Measurements from ENCODE around the gene ATP8B3. TPM values are rescaled to one million over a fixed set of nuclear protein-coding genes. Genes with fewer than 3 reads are reported as not detected.

The ATP8B3 gene
- total and polyA plus RNA-seq, 7 donors, result 0.06 to 0.30 (median 0.17) TPM; not detected in 1

DNA sequence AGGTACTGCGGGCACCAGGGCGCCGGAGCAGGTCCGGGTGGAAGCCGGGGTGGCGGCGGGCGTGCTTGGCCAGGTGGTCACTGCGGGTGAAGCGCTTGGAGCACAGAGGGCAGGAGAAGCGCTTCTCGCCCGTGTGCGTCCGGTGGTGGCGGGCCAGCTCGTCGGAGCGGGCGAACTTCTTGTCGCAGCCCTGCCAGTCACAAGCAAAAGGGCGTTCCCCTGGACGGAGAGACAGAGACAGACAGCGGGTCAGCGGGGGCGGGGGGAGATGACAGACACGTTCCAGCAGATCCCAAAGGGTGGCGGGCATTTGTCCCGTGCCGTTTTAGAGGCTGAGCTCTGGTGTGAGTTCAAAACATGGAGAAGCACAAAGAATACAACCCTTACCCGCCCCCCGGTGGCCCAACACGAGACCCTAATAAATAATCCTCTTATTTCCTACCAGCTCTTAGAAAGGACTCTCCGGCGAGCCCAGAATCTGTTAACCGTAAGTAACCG, 42.5 kb upstream of the ATP8B3 start:
- peaks cover 30% of the 10 kb centered on the region for H3K4me1 ChIP-seq
- DNase-seq (peak in 1 of 2 donors; percentile 46), ATAC-seq (no peak)
- TF ChIP-seq, protein P1, sequence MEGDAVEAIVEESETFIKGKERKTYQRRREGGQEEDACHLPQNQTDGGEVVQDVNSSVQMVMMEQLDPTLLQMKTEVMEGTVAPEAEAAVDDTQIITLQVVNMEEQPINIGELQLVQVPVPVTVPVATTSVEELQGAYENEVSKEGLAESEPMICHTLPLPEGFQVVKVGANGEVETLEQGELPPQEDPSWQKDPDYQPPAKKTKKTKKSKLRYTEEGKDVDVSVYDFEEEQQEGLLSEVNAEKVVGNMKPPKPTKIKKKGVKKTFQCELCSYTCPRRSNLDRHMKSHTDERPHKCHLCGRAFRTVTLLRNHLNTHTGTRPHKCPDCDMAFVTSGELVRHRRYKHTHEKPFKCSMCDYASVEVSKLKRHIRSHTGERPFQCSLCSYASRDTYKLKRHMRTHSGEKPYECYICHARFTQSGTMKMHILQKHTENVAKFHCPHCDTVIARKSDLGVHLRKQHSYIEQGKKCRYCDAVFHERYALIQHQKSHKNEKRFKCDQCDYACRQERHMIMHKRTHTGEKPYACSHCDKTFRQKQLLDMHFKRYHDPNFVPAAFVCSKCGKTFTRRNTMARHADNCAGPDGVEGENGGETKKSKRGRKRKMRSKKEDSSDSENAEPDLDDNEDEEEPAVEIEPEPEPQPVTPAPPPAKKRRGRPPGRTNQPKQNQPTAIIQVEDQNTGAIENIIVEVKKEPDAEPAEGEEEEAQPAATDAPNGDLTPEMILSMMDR (IDR thresholded peaks at IDR 0.05), result no peak
- no peak overlapping the region for H3K27ac ChIP-seq
- H3K9me3 ChIP-seq, result no peaks in the 10 kb centered on the region
- no peaks in the 10 kb centered on the region for H3K36me3 ChIP-seq (ENCODE audit: insufficient read depth in 1 of 2, low read depth in 1 of 2)
- no peak overlapping the region for H3K4me3 ChIP-seq
- peaks cover 0 to 20% (median 2%) of the 10 kb centered on the region in 3 donors for H3K27me3 ChIP-seq (ENCODE audit: insufficient read depth in 3 of 3, low read length in 2 of 3)
- intact Hi-C loops (cut with DNase I), result no loop called here
- WGBS, 3 donors, result 74 to 76% (median 75%) methylated on average over 34 to 37 of the region's 37 CpGs

GRCh38 chr19:1854039-1854541, 42.0 kb upstream of the ATP8B3 start:
- no peak overlapping the region for H3K4me3 ChIP-seq
- WGBS, 3 donors, result 73 to 75% (median 75%) methylated on average over 12 to 16 of the region's 16 CpGs
- H3K36me3 ChIP-seq (ENCODE audit: insufficient read depth in 1 of 2, low read depth in 1 of 2), result no peaks in the 10 kb centered on the region
- intact Hi-C loops (cut with DNase I), result no loop called here
- no peaks in the 10 kb centered on the region for H3K9me3 ChIP-seq
- peak in 1 of 2 donors; percentile 19 for DNase-seq
- H3K4me1 ChIP-seq, result peaks cover 30% of the 10 kb centered on the region
- peaks cover 0 to 20% (median 2%) of the 10 kb centered on the region in 3 donors for H3K27me3 ChIP-seq (ENCODE audit: insufficient read depth in 3 of 3, low read length in 2 of 3)
- ATAC-seq, result no peak
- TF ChIP-seq, protein P1 (IDR thresholded peaks at IDR 0.05), result no peak
- no peak overlapping the region for H3K27ac ChIP-seq

DNA sequence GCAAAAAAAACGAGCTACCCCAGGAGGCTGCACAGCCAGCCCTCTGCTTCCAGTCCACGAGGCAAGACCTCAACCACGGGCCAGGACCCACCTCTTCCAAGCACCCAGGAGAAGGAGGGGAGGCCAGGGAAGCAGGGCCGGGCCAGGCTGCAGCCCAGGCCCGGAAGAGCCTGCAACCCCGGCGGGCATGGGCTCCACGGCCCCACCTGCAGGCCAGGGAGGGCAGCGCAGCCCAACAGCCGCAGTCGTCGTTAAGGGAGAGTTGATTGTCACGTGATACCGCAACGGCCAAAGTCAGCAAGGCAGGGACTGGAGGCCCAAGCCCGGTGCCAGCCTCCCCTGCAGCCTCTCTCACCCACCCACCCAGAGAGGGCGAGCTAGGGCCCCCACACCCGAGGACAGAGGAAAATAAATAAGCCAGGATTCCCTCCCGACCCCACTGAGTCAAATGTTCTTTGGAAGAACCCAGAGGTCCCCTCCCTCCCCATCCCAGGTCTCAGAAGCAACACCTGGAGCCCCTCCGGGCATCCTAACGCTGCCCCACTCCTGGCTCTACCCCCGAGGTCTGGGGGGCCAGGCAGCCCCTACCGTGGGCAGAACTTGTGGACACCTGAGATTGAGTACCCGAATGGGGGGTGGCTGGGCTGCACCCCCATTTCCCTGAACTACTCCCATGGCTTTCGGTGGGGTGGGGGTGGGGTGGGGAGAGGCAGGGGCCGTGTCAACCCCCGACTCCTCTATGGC, 41.4 kb upstream of the ATP8B3 start:
- intact Hi-C loops (cut with DNase I), result no loop called here
- WGBS, 3 donors, result 34 to 37% (median 37%) methylated on average over 25 to 27 of the region's 27 CpGs
- peak overlapping the region; percentile 4 for H3K4me3 ChIP-seq
- no peaks in the 10 kb centered on the region for H3K36me3 ChIP-seq (ENCODE audit: insufficient read depth in 1 of 2, low read depth in 1 of 2)
- H3K9me3 ChIP-seq, result no peaks in the 10 kb centered on the region
- peaks cover 0 to 20% (median 2%) of the 10 kb centered on the region in 3 donors for H3K27me3 ChIP-seq (ENCODE audit: insufficient read depth in 3 of 3, low read length in 2 of 3)
- H3K4me1 ChIP-seq, result peaks cover 30% of the 10 kb centered on the region
- TF ChIP-seq, protein P1 (IDR thresholded peaks at IDR 0.05), result peak; percentile 82
- H3K27ac ChIP-seq, result no peak overlapping the region
- ATAC-seq (peak; percentile 56 to 72 (median 66)), DNase-seq (peak; percentile 80 to 88)

DNA sequence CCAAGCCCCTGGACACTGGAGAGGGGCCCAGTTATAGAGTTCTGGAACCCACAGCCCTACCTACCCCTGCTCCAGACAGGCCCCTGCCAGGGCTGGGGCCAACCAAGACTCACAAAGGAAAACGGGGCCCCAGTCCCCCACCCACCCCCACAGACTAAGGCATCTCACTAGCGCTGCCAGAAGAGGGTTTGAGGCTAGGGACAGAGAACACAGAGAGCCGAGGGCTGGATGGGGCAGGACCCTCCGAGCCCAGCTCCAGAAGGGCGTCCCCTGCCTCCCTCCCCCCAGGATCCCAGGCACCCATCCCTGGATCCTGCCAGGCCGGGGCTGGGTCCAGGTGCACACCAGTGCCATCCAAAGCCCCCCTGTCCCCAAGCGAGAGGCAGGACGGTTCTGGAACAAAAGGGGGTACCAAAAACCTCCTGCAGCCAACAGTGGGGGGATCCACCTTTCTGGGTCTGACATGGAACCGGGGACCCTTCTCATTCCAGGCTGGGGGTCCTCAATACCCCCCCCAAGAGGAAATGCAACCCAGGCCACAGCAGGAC, 40.6 kb upstream of the ATP8B3 start:
- Histone ChIP-seq H3K27me3 (ENCODE audit: insufficient read depth in 3 of 3, low read length in 2 of 3) (peaks cover 0 to 20% (median 2%) of the 10 kb centered on the region in 3 donors), H3K9me3 (no peaks in the 10 kb centered on the region), H3K36me3 (ENCODE audit: insufficient read depth in 1 of 2, low read depth in 1 of 2) (no peaks in the 10 kb centered on the region), H3K4me1 (peaks cover 28% of the 10 kb centered on the region), H3K27ac (no peak overlapping the region), H3K4me3 (no peak overlapping the region)
- WGBS, 3 donors, result 72 to 81% (median 75%) methylated on average over 6 to 9 of the region's 9 CpGs
- ATAC-seq (no peak), DNase-seq (peak in 1 of 2 donors; percentile 14)
- intact Hi-C loops (cut with DNase I), result no loop called here
- TF ChIP-seq, protein P1 (IDR thresholded peaks at IDR 0.05), result no peak
